T-helper 2 cell treated with Interferon-gamma antibody and Interleukin-4, amounts not matched to agents 5 μg/mL and 100 μg/mL, for 36 hours (primary cell): ENCODE results near the gene ECE1.
"Not testable (repeated sequence)": the region's sequence is repeated elsewhere in the genome, so short reads cannot be mapped to it uniquely, and the experiment has no call there.

Source experiments
- DNase-seq: peaks from one replicate; pipeline ENCODE4 v3.0.0; 2021; ENCODE audit warnings: low spot score
- H3K27ac Mint-ChIP-seq: one replicate; pipeline ENCODE4 v1.8.0; 2021; ENCODE audit warnings: mild to moderate bottlenecking, mixed read lengths
- H3K27me3 Mint-ChIP-seq: one replicate; pipeline ENCODE4 v1.8.0; 2021; ENCODE audit warnings: low read depth, mixed read lengths
- H3K36me3 Mint-ChIP-seq: one replicate; pipeline ENCODE4 v1.8.0; 2021; ENCODE audit warnings: low read depth, mixed read lengths
- H3K4me1 Mint-ChIP-seq: one replicate; pipeline ENCODE4 v1.8.0; 2021; ENCODE audit warnings: low read depth, mixed read lengths
- H3K4me3 Mint-ChIP-seq: one replicate; pipeline ENCODE4 v1.8.0; 2022; ENCODE audit warnings: mild to moderate bottlenecking, moderate library complexity, mixed read lengths
- H3K9me3 Mint-ChIP-seq: one replicate; pipeline ENCODE4 v1.8.0; 2021; ENCODE audit warnings: mixed read lengths

ECE1 gene

GRCh38 chr1:21295002-21295401 lies 4.7 kb upstream of the ECE1 start:
- DNase-seq, result peak; percentile 73
- H3K27me3 Mint-ChIP-seq, result no peaks in the 10 kb centered on the region
- peak overlapping the region; percentile 82 for H3K4me3 Mint-ChIP-seq
- H3K27ac Mint-ChIP-seq, result peak overlapping the region; percentile 97
- peaks cover 2% of the 10 kb centered on the region for H3K36me3 Mint-ChIP-seq
- no peaks in the 10 kb centered on the region for H3K9me3 Mint-ChIP-seq
- peaks cover 64% of the 10 kb centered on the region for H3K4me1 Mint-ChIP-seq

- Mint-ChIP-seq H3K4me1 (peaks cover 59% of the 10 kb centered on the region), H3K9me3 (no peaks in the 10 kb centered on the region), H3K27me3 (no peaks in the 10 kb centered on the region), H3K36me3 (peaks cover 2% of the 10 kb centered on the region), H3K4me3 (peak overlapping the region; percentile 82), H3K27ac (peak overlapping the region; percentile 97)
- peak; percentile 88 for DNase-seq
These were observed 4.2 kb upstream of the ECE1 start for GRCh38 chr1:21294266-21294989.

- DNase-seq, result peak; percentile 84
- Mint-ChIP-seq H3K27ac (peak overlapping the region; percentile 97), H3K9me3 (no peaks in the 10 kb centered on the region), H3K4me1 (peaks cover 51% of the 10 kb centered on the region), H3K27me3 (no peaks in the 10 kb centered on the region), H3K4me3 (peak overlapping the region; percentile 82), H3K36me3 (peaks cover under 1% of the 10 kb centered on the region)
These were observed 3.4 kb upstream of the ECE1 start for GRCh38 chr1:21293537-21294265.

- Mint-ChIP-seq H3K27me3 (no peaks in the 10 kb centered on the region), H3K36me3 (no peaks in the 10 kb centered on the region), H3K4me1 (peaks cover 57% of the 10 kb centered on the region), H3K4me3 (peak overlapping the region; percentile 82), H3K27ac (peak overlapping the region; percentile 97), H3K9me3 (no peaks in the 10 kb centered on the region)
- DNase-seq, result peak; percentile 51
These were observed 2.8 kb upstream of the ECE1 start for GRCh38 chr1:21292984-21293536.

- no peak for DNase-seq
- Mint-ChIP-seq H3K4me3 (peak overlapping the region; percentile 82), H3K27me3 (no peaks in the 10 kb centered on the region), H3K4me1 (peaks cover 59% of the 10 kb centered on the region), H3K27ac (peak overlapping the region; percentile 97), H3K36me3 (no peaks in the 10 kb centered on the region), H3K9me3 (no peaks in the 10 kb centered on the region)
These were observed 2.3 kb upstream of the ECE1 start for GRCh38 chr1:21292503-21292983.

GRCh38 chr1:21291964-21292363 lies 1.7 kb upstream of the ECE1 start:
- H3K9me3 Mint-ChIP-seq, result no peaks in the 10 kb centered on the region
- DNase-seq, result no peak
- no peaks in the 10 kb centered on the region for H3K27me3 Mint-ChIP-seq
- H3K4me1 Mint-ChIP-seq, result peaks cover 58% of the 10 kb centered on the region
- H3K4me3 Mint-ChIP-seq, result peak overlapping the region; percentile 82
- H3K27ac Mint-ChIP-seq, result peak overlapping the region; percentile 97
- no peaks in the 10 kb centered on the region for H3K36me3 Mint-ChIP-seq

- H3K36me3 Mint-ChIP-seq, result no peaks in the 10 kb centered on the region
- no peaks in the 10 kb centered on the region for H3K27me3 Mint-ChIP-seq
- peak overlapping the region; percentile 86 for H3K27ac Mint-ChIP-seq
- no peaks in the 10 kb centered on the region for H3K9me3 Mint-ChIP-seq
- H3K4me3 Mint-ChIP-seq, result peak overlapping the region; percentile 87
- H3K4me1 Mint-ChIP-seq, result peaks cover 53% of the 10 kb centered on the region
- DNase-seq, result no peak
These were observed 921 bp upstream of the ECE1 start for GRCh38 chr1:21291184-21291583.

- Mint-ChIP-seq H3K36me3 (peaks cover 2% of the 10 kb centered on the region), H3K9me3 (no peaks in the 10 kb centered on the region), H3K4me1 (peaks cover 48% of the 10 kb centered on the region), H3K27ac (peak overlapping the region; percentile 86), H3K4me3 (peak overlapping the region; percentile 87), H3K27me3 (no peaks in the 10 kb centered on the region)
- no peak for DNase-seq
These were observed 282 bp upstream of the ECE1 start for GRCh38 chr1:21290546-21290944.

- H3K36me3 Mint-ChIP-seq, result peaks cover 7% of the 10 kb centered on the region
- peak overlapping the region; percentile 88 for H3K4me3 Mint-ChIP-seq
- H3K27ac Mint-ChIP-seq, result no peak overlapping the region
- no peaks in the 10 kb centered on the region for H3K27me3 Mint-ChIP-seq
- DNase-seq, result no peak
- H3K4me1 Mint-ChIP-seq, result peaks cover 38% of the 10 kb centered on the region
- no peaks in the 10 kb centered on the region for H3K9me3 Mint-ChIP-seq
These were observed 1.1 kb downstream of the ECE1 start for GRCh38 chr1:21289127-21289526.

- peaks cover 8% of the 10 kb centered on the region for H3K36me3 Mint-ChIP-seq
- no peak overlapping the region for H3K4me3 Mint-ChIP-seq
- no peaks in the 10 kb centered on the region for H3K27me3 Mint-ChIP-seq
- no peaks in the 10 kb centered on the region for H3K9me3 Mint-ChIP-seq
- no peak overlapping the region for H3K27ac Mint-ChIP-seq
- DNase-seq, result no peak
- H3K4me1 Mint-ChIP-seq, result peaks cover 31% of the 10 kb centered on the region
These were observed 2.3 kb downstream of the ECE1 start for GRCh38 chr1:21287905-21288514.

- H3K4me3 Mint-ChIP-seq, DNase-seq, H3K27me3 Mint-ChIP-seq, H3K27ac Mint-ChIP-seq, H3K9me3 Mint-ChIP-seq: not testable (repeated sequence)
- Mint-ChIP-seq H3K36me3 (peaks cover 14% of the 10 kb centered on the region), H3K4me1 (peaks cover 25% of the 10 kb centered on the region)
These were observed 4.9 kb downstream of the ECE1 start for GRCh38 chr1:21285386-21285785.

GRCh38 chr1:21285055-21285372 lies 5.2 kb downstream of the ECE1 start:
- H3K27ac Mint-ChIP-seq, result no peak overlapping the region
- H3K9me3 Mint-ChIP-seq, result no peaks in the 10 kb centered on the region
- H3K4me1 Mint-ChIP-seq, result peaks cover 29% of the 10 kb centered on the region

GRCh38 chr1:21284206-21285054 lies 5.8 kb downstream of the ECE1 start:
- Mint-ChIP-seq H3K4me1 (peaks cover 34% of the 10 kb centered on the region), H3K27me3 (no peaks in the 10 kb centered on the region), H3K4me3 (no peak overlapping the region), H3K36me3 (peaks cover 17% of the 10 kb centered on the region), H3K27ac (no peak overlapping the region), H3K9me3 (no peaks in the 10 kb centered on the region)
- DNase-seq, result no peak

More at GRCh38 chr1:21285055-21285372, 5.2 kb downstream of the ECE1 start:
- Mint-ChIP-seq H3K27me3 (no peaks in the 10 kb centered on the region), H3K4me3 (no peak overlapping the region), H3K36me3 (peaks cover 17% of the 10 kb centered on the region)
- no peak for DNase-seq
